Muscle layer of colon (tissue), 2 donors: ENCODE results near the gene ELF3.
"Not testable (repeated sequence)": the region's sequence is repeated elsewhere in the genome, so short reads cannot be mapped to it uniquely, and the experiment has no call there.

Source experiments
- H3K27ac ChIP-seq: one replicate; pipeline ENCODE4 v1.7.0; 2013; ENCODE audit warnings: low read depth, mild to moderate bottlenecking, low read length, moderate library complexity
- H3K27me3 ChIP-seq, 2 donors: one replicate each; pipeline ENCODE4 v1.7.0; 2013; ENCODE audit warnings: low read length in 2 of 2, mild to moderate bottlenecking in 2 of 2; ENCODE audit not compliant: insufficient read depth in 2 of 2, control insufficient read depth in 1 of 2
- H3K36me3 ChIP-seq: one replicate; pipeline ENCODE4 v1.7.0; 2013; ENCODE audit warnings: mild to moderate bottlenecking, low read length; ENCODE audit not compliant: insufficient read depth
- H3K4me1 ChIP-seq: one replicate; pipeline ENCODE4 v1.7.0; 2013; ENCODE audit warnings: mild to moderate bottlenecking, low read length; ENCODE audit not compliant: insufficient read depth
- H3K4me3 ChIP-seq, 2 donors: one replicate each; pipeline ENCODE4 v1.7.0; 2013; ENCODE audit warnings: low read length in 2 of 2, low read depth in 1 of 2, mild to moderate bottlenecking in 1 of 2, moderate library complexity in 1 of 2
- H3K9ac ChIP-seq: one replicate; pipeline ENCODE4 v1.7.0; 2013; ENCODE audit warnings: low read length
- H3K9me3 ChIP-seq: one replicate; pipeline ENCODE4 v1.7.0; 2013; ENCODE audit warnings: mild to moderate bottlenecking, low read length
- donor health status: abdominal sarcoma.
- donor health status: Adenocarcinoma of cecum.

ELF3 gene

DNA sequence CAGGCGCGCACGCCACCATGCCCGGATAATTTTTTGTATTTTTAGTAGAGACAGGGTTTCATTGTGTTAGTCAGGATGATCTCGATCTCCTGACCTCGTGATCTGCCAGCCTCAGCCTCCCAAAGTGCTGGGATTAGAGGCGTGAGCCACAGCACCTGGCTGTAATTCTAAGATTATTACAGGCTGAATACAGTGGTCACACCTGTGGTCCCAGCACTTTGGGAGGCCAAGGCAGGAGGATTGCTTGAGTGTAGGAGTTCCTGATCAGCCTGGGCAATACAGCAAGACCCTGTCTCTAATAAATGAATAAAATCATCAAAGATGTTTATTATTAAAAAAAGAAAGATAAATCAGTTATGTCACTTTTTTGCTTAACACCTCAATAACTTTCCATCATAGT is 52.2 kb downstream of the ELF3 start:
- not testable (repeated sequence) for H3K27ac ChIP-seq, H3K4me3 ChIP-seq, H3K4me1 ChIP-seq, H3K9ac ChIP-seq, H3K27me3 ChIP-seq, H3K9me3 ChIP-seq, H3K36me3 ChIP-seq

DNA sequence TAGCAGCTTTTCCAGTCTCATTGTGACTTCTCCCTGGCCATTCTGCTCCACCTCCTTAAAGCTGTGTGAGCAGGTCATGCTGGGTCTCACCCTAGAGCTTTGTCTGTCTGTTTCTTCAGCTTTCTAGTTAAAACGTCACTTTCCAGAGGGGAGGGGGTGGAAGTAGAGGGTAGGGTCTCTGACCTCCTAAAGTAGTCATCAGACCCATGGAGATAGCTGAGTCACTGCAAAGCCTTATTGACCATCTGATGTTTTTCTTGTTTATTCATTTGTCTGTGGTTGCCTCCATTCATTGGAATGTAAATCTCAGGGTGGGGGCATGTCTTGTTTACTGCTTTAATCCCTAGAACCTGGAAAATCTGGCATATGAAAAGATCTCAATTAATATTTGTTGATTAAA is 52.7 kb downstream of the ELF3 start:
- no peaks in the 10 kb centered on the region for H3K36me3 ChIP-seq
- H3K9ac ChIP-seq = no peak overlapping the region
- no peaks in the 10 kb centered on the region for H3K27me3 ChIP-seq
- H3K9me3 ChIP-seq = no peaks in the 10 kb centered on the region
- H3K27ac ChIP-seq = no peak overlapping the region
- H3K4me1 ChIP-seq = no peaks in the 10 kb centered on the region
- H3K4me3 ChIP-seq = no peak overlapping the region

DNA sequence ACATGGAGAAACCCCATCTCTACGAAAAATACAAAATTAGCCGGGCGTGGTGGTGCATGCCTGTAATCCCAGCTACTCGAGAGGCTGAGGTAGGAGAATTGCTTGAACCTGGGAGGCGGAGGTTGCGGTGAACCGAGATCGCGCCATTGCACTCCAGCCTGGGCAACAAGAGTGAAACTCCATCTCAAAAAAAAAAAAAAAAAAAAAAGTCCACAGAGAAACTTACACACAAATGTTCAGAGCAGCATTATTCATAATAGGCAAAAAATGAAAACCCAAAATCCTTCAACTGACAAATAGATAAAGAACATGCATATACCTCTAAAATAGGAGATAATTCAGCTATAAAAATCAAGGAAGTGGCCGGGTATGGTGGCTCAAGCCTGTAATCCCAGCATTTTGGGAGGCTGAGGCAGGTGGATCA is 54.5 kb downstream of the ELF3 start:
- not testable (repeated sequence) for H3K36me3 ChIP-seq, H3K27me3 ChIP-seq, H3K9ac ChIP-seq, H3K9me3 ChIP-seq, H3K27ac ChIP-seq, H3K4me1 ChIP-seq, H3K4me3 ChIP-seq
